ENCODE results near the gene TXNIP.

Gene TXNIP

DNA sequence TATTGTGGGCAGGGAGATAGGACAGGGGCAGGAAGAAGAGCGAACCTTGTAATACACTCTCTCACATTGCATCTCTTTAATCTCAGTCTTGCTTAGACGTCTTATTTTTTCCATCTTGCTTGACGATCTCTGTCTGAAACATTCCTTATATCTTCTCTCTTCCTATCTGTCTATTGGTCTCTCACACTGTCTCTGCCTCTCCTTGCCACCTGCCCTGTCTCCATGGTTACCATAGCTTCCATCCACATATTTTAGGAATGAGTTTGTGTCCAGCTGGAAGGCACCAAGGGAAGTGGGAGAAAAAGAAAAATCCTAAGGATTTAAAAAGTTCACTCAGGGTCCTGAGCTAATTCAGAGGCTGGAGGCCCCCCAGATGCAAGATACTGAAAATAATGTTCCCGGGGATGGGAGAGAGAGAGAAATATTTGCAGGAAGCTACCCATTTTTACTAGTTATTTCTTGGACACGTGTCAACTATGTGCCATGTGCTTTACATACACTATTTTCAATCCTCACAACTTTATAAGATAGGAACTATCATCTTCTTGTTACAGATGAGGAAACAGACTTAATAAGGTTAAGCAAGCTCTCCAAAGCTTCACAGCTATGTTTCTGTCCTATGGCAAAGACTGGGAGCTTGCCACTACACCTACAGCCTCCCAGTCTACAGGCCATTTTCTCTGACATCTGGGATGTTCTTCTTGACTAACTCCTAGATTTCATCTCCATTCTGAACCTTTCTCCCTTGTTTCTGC, 32.9 kb downstream of the TXNIP start:
- no peak for DNase-seq

GRCh38 chr1:145962157-145963102, 33.9 kb downstream of the TXNIP start:
- DNase-seq = peak in 1 of 4 experiments; percentile 31

DNA sequence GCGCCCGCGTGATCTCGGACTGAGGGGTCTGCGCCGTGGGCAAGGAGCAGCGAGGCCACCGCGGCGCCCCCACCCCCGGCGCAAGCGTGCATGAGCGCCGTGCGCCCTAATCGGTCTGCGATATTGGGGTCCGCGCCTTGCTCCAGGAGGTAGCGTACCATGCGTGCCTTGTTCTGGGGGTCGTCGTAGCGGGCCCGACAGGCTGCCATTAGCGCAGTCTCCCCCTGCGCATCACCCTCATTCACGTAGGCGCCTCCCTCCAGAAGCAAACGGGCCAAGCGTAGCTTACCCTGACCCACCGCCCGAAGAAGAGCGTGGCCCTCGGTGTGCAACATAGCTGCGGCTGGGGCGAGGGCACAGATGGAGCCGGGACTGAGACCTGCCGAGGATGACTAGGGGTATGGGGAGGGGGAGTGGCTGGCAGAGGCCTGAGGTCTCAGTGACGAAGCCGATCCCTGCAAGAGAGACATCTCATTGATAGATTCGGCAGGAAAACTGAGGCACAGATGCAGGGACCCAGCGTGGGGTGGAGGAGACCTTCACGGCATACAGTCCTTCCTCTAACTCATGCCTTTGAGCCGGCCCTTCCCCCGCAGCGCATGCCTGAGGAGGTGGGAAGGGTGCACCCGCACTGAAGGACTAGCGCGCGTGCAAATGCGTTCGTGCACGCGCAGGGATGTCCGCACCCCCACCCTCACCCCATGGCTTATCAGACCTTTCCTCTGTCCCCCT, 34.8 kb downstream of the TXNIP start:
- DNase-seq = peak in 3 of 4 experiments; percentile 33 to 64 (median 47)

DNA sequence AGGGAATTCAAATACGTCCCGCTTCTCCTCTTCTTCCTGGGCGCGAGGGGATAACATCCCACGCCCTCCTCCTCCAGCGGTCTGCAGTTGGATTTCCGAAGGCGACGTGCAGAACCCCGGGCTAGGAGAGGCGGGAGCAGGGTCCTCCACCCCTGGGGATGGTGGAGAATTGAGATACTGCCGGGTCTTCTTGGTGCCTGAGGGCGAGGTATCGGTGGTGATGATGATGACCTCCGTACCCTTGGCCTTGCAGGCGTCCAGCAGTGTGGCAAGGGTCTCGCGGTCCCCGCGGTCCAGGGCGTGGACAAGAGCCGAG, 35.3 kb downstream of the TXNIP start:
- DNase-seq = no peak

- DNase-seq = peak; percentile 42 to 80 (median 65)
Observed at GRCh38 chr1:145960468-145961108, 35.8 kb downstream of the TXNIP start.

DNA sequence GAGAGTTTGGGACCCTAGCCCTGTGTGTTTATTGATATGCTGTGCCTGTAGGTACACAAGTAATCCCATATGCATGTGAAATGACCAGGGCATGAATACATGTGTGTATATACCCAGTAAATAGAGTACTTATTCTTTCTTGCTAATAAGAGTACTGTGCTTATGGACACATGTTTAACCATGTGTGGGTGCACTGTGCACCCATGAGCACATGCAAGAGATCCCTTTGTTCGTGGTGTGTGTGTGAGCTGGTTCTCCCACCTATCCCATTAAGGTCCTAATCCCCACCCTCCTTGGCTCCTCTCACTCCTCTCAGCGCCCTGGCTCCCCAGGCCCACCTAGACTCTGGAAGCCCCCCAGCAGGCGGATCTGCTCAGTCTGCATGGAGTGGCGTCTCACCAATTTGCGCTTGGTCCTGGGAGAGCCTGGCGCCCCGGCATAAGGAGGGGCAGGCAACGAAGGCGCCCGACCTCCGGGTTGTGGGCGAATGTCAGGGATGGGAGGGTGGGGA, 36.4 kb downstream of the TXNIP start:
- no peak for DNase-seq

DNA sequence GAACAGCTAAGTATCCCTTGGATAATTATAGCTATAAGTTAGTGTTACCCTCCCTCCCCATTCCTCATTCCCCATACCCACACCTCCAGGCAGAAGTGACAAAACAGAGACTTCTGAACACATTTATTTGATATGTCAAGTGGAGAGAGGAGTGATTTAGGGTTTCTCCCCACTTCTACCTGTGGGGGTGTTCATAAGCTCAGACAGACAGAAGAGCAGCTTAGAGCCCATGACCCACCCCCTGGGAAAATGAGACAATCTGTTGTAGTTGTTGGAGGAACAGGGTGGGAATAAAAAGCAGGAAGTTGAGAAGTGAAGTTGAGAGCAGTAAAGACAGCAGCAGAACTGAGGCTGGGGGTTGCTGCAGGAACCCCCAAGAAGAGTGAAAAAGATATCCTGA, 37.0 kb downstream of the TXNIP start:
- no peak for DNase-seq

- no peak for DNase-seq
Observed at GRCh38 chr1:145958734-145959133, 37.6 kb downstream of the TXNIP start.

DNA sequence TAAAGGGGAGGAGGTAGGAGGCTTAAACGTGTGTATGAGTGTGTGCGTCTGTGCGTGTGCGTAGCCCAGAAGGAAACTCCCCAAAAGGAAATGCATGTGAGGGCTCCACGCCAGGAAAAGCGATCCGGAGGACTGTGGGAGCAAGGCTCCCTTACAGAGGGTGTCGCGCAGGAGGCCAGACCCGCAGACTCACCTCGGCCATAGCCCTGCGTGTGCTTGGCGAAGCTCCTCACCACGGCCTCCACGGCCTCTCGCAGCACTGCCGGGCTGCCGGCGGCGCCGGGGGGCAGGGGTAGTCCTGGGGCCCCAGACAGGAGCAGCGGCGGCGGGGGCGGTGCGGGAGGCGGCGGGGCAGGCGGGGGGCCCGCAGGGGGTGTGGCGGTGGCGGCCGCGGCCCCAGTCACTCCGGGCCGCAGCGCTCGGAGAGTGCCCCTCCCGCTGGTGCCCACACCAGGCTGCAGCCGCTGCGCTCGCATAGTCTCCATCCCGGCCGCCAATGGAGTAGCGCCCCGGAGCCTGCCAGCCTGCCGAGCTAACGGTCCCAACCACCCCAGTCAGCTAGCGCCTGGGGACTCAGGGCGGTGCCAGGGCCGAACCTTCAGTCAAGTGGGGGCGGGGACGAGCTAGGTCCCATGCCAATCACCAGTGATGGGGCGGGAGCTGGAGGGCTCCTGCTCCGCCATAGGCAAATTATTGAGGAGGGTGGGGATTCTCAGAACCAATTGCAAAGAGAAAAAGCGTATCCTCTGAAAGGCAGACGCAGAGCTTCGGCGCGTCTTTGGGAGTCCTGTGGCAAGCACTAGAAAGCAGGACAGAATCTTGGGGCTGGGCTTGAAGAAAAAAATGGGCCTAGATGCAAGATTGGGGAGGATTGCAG, 38.7 kb downstream of the TXNIP start, which contains the start of gene LIX1L:
LIX1L (minus strand) TSS at position 575 of the 877 bp plus-strand sequence; CDS start at position 485, 90 bp downstream.
- DNase-seq = peak; percentile 97 to 98 (median 98)

DNA sequence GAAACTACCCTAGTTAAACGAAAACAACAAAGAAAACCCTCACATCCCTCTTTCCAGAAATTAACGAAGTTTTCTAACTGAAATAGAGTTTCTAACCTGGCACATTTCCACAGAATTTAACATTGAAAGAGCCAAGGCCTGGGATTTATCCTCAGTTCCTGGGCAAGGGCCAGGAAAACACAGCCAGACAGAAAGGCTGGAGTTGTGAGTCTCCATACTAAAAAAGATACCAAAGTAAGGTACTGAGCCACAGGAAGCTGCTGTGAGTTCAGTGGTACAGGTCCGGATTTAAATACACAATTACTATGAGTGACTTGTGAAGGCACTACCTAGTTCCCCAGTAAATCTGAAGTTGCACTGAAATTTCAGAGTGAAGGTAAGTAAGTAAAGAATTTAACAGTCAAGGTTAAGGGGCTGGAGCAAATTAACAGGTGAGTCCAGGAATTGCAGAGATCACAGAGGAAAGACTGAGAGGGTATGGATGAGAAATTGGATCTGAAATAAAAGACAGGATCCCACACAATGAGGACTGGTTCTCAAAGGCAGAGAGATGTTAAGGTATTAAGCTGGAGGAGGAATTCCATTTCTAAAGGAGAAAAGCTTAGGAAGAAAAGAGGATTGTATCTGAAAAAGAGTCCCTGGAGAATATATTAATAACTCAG, 39.5 kb downstream of the TXNIP start:
- DNase-seq = no peak

DNA sequence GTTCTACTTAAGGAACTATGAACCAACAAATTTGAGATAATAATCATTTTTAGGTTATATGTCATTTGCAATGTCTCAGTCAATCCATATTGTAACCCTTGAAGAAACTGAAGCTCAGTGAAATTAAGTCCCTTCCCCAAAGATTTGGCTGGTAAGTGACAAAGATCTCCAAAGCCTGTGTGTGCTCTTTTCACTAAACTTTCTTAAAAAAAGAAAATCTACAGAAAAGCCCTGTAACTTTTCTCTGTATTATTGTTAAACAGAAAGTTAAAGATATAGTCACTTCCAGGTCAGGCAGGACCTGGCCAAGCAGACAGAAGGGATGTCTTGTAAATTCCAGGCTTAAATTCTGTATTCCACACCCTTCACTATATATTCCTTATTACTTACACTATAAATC, 40.0 kb downstream of the TXNIP start:
- no peak for DNase-seq

DNA sequence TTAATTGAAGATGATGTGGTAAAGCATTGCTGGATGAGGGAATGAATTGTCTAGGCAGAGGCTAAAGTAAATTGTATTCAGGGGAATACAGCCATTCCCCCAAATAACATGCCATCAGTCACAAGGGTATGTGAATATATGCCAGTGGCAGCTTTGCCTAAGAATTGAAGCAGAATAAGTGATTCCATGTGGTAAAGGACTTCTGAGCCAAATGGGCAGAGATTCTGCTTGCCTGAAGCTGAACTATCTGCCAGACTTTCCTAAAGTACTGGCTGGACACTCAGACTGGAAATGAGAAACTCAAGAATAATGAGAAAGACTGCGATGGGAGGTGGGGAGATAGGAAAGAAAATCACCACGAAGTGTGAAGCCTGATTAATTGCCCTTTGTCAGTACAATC, 40.9 kb downstream of the TXNIP start:
- no peak for DNase-seq

DNA sequence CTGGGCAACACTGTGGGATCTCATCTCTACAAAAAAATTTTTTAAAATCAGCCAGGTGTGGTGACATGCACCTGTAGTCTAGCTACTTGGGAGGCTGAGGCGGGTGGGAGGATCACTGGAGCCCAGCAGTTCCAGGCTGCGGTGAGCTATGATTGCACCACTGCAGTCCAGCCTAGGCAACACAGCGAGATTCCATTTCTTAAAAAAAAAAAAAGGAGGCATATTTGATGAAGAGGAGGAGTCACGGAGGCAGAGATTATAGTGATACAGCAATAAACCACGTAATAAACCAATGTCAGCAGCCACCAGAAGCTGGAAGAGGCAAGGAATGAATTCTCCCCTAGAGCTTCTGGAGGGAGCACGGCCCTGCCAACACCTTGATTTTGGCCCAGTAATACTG, 42.5 kb downstream of the TXNIP start:
- DNase-seq = no peak

- no peak for DNase-seq
Observed at GRCh38 chr1:145952903-145953302, 43.5 kb downstream of the TXNIP start.

DNA sequence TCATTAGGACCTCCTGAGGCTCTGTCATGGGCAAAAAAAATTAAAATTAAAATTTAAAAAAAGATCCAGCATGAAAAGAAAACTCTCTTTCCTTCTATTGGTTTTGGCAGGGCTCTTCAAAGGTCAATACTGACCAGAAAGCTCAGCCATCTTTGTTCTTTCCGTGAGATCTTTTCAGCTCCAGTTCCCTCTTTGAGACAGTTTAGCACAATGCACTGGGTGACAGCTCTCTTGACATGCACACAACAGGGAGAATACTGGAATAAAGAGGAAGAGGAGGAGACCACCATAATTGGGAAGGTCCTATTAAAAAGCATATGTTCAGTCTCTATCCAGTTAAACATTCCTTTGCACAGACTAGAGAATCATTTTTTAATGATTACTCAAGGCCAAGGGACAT, 44.9 kb downstream of the TXNIP start:
- no peak for DNase-seq

DNA sequence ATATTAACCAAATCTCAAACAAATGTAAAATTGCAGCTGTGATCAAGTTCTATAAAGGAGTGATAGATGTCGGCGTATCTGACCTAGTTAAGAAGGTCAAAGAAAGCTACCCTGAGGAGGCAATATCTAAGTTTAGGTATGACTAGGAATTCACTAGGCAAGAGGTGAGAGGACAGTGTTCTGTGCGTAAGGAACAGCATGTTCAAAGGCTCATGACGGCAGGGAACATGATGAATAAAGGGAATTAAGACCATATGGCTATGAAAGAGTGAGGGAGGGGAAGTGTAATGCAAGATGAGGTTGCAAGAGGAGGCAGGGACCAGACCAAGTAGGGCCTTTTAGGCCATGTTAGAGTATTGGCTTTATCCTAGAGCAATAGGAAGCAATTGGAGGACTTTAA, 47.2 kb downstream of the TXNIP start:
- no peak for DNase-seq

- no peak for DNase-seq
Observed at GRCh38 chr1:145947551-145947950, 48.8 kb downstream of the TXNIP start.

DNA sequence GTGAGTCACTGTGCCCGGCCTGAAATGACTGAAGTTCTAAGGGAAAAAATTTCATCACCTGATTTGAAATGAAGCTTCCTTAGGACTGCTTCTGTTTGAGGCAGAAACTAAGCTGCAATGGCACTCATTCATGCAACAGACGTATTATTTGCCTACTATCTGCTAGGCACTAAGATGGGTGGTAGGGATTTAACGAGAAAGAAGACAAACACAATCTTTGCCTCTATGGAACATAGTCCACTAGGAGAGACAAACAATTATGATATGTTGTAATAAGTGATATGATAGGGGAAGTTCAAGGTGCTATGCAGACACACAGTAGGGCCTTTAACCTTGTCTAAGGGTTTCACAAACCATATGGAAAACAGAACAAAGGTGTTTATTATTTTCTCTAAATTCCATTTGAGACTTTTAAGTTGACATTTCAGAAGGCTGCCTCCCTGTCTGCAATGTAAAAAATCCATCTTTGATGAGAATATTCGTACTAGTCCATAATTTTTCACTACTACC, 49.8 kb downstream of the TXNIP start:
- no peak for DNase-seq

DNA sequence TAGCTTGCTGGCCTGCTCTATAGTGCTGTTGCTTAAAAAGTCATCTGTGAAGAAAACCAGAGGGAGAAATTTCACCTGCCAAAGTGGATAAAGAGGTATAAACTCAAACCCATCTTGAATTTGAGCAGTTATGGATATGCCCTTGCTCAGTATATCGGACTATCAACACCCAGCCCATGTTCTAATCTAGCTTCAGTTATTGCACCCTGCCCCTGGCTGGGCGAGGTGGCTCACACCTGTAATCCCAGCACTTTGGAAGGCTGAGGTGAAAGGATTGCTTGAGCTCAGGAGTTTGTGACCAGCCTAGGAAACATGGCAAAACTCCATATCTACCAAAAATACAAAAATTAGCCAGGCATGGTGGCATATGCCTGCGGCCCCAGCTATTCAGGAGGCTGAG, 51.8 kb downstream of the TXNIP start:
- DNase-seq = no peak

DNA sequence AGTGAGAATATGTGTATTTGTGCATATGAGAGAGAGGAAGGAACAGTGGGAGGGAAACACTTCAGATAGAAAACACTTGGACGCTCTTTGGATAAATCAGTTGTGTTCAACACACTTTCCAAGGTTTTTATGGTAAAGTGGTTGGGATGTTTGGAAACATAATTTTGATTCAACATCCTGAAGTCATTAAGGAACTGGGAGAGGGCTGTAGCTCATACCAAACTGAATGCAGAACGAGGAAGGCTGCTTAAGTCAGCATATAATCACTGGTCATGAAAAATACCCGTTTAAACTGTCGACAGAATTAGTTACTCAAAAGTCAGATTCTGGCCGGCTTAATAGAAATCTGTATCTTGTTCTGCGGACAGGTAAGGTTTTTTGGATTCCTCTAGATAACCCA, 53.5 kb downstream of the TXNIP start:
- no peak for DNase-seq
